Caco-2 (cell line): ENCODE measurements around the gene NUBP1. TPM values are rescaled to one million over a fixed set of nuclear protein-coding genes. Genes with fewer than 3 reads are reported as not detected.
A peak's percentile ranks its signal among the peaks of the same experiment; 100 is the strongest.
"Not testable (repeated sequence)": the region's sequence is repeated elsewhere in the genome, so short reads cannot be mapped to it uniquely, and the experiment has no call there.

Source experiments
- BruUV-seq: library from RNA; stranded (reverse); fragments of 400-500 nt; replicated peaks from 2 replicates; lab custom pipeline; 2021; lab: Mats Ljungman, UMichigan
- CTCF ChIA-PET: fragments of 300-600 bp; sonication (Branson Sonifier 250); formaldehyde crosslinking; loops from one replicate; lab custom pipeline; 2022; ENCODE audit warnings: antibody characterized with exemption; lab: Charles Lee
- POLR2A ChIA-PET: fragments of 300-600 bp; sonication (Branson Sonifier 250); formaldehyde crosslinking; loops from one replicate; lab custom pipeline; 2022; ENCODE audit warnings: antibody characterized with exemption; lab: Charles Lee
- DNase-seq, 2 experiments: peaks; one replicate each; pipeline versions ENCODE4 v3.0.0 to v3.0.0-alpha.2; 2020 to 2022
- H3K27me3 ChIP-seq: replicated peaks from 2 replicates; pipeline ENCODE4 v1.6.0; 2011; ENCODE audit warnings: low read length; ENCODE audit not compliant: control insufficient read depth, insufficient read depth
- H3K36me3 ChIP-seq: 2 replicates; pipeline ENCODE4 v1.5.1; 2011; ENCODE audit warnings: low read length; ENCODE audit not compliant: control insufficient read depth, insufficient read depth
- H3K4me1 ChIP-seq: fragments of 250-450 bp; sonication (Bioruptor Pico); 2 replicates; pipeline ENCODE4 v1.5.1; 2020; ENCODE audit warnings: mild to moderate bottlenecking
- H3K4me3 ChIP-seq: 2 replicates; pipeline ENCODE4 v1.5.1; 2011; ENCODE audit warnings: low read depth, mild to moderate bottlenecking, control low read depth, low read length
- H3K9me3 ChIP-seq: fragments of 250-450 bp; sonication (Bioruptor Pico); 2 replicates; pipeline ENCODE4 v1.5.1; 2020; ENCODE audit warnings: mild to moderate bottlenecking, moderate library complexity
- H3K27ac Mint-ChIP-seq: one replicate; pipeline ENCODE4 v1.8.0; 2022; ENCODE audit warnings: mixed read lengths; ENCODE audit not compliant: unreplicated experiment
- H3K27me3 Mint-ChIP-seq: one replicate; pipeline ENCODE4 v1.8.0; 2022; ENCODE audit warnings: mixed read lengths; ENCODE audit not compliant: insufficient read depth, unreplicated experiment
- H3K36me3 Mint-ChIP-seq: one replicate; pipeline ENCODE4 v1.8.0; 2022; ENCODE audit warnings: mild to moderate bottlenecking, mixed read lengths; ENCODE audit not compliant: insufficient read depth, unreplicated experiment
- H3K4me1 Mint-ChIP-seq: one replicate; pipeline ENCODE4 v1.8.0; 2022; ENCODE audit warnings: low read depth, mixed read lengths; ENCODE audit not compliant: unreplicated experiment
- H3K4me3 Mint-ChIP-seq: one replicate; pipeline ENCODE4 v1.8.0; 2022; ENCODE audit warnings: mild to moderate bottlenecking, moderate library complexity, mixed read lengths; ENCODE audit not compliant: unreplicated experiment
- H3K9me3 Mint-ChIP-seq: one replicate; pipeline ENCODE4 v1.8.0; 2022; ENCODE audit warnings: mixed read lengths; ENCODE audit not compliant: unreplicated experiment
- CTCF ChIP-seq, 2 experiments: fragments of 200-600 bp in 1 of 2; IDR thresholded peaks; 1 replicate in 1 of 2; 2 replicates in 1 of 2; pipeline versions ENCODE4 v1.5.1 to v1.8.0; 2011 to 2022; ENCODE audit warnings: antibody characterized with exemption in 1 of 2, control low read depth in 1 of 2, inconsistent platforms in 1 of 2, low read depth in 1 of 2, low read length in 1 of 2, mild to moderate bottlenecking in 1 of 2, moderate library complexity in 1 of 2; ENCODE audit not compliant: insufficient read depth in 1 of 2, severe bottlenecking in 1 of 2, unreplicated experiment in 1 of 2
- intact Hi-C: fragments of 100-400 bp; cut with micrococcal nuclease; formaldehyde crosslinking; loops from one replicate; pipeline ENCODE4 v1.10.0; 2022; ENCODE audit not compliant: unreplicated experiment
- total RNA-seq: library from RNA; stranded (reverse); gene quantifications from 2 replicates; pipeline ENCODE4 v1.2.3, GENCODE V29; 2022

NUBP1 gene
- total RNA-seq, 1 experiment from 2014 or later = 25.3 TPM

GRCh38 chr16:10780628-10781027, 37.0 kb downstream of the NUBP1 start:
- Mint-ChIP-seq H3K27ac (no peak overlapping the region), H3K4me3 (no peak overlapping the region), H3K36me3 (no peaks in the 10 kb centered on the region), H3K27me3 (no peaks in the 10 kb centered on the region), H3K4me1 (no peaks in the 10 kb centered on the region), H3K9me3 (no peaks in the 10 kb centered on the region)
- DNase-seq = no peak
- H3K9me3 ChIP-seq = no peaks in the 10 kb centered on the region
- no peak overlapping the region for H3K4me3 ChIP-seq
- TF ChIP-seq CTCF (IDR thresholded peaks at IDR 0.05; ENCODE audit: insufficient read depth in 1 of 2, low read depth in 1 of 2, low read length in 1 of 2, severe bottlenecking in 1 of 2, unreplicated experiment in 1 of 2) = no peak
- H3K27me3 ChIP-seq = no peaks in the 10 kb centered on the region
- no TSS peak for BruUV-seq
- H3K4me1 ChIP-seq = no peaks in the 10 kb centered on the region
- CTCF ChIA-PET = no interaction called here
- POLR2A ChIA-PET = no interaction called here
- intact Hi-C loops = no loop called here
- H3K36me3 ChIP-seq = no peaks in the 10 kb centered on the region

- Histone ChIP-seq H3K4me1 (no peaks in the 10 kb centered on the region), H3K36me3 (no peaks in the 10 kb centered on the region), H3K4me3 (no peak overlapping the region), H3K9me3 (no peaks in the 10 kb centered on the region), H3K27me3 (no peaks in the 10 kb centered on the region)
- CTCF ChIA-PET = interaction anchor here (0.8 kb wide), 1 partner anchor 389 kb away, joined by 3 read pairs; no protein-coding TSS in a partner anchor
- Mint-ChIP-seq H3K4me1 (no peaks in the 10 kb centered on the region), H3K27ac (no peak overlapping the region), H3K36me3 (no peaks in the 10 kb centered on the region), H3K9me3 (no peaks in the 10 kb centered on the region), H3K27me3 (no peaks in the 10 kb centered on the region), H3K4me3 (no peak overlapping the region)
- no peak for DNase-seq
- TF ChIP-seq CTCF (IDR thresholded peaks at IDR 0.05; ENCODE audit: insufficient read depth in 1 of 2, low read depth in 1 of 2, low read length in 1 of 2, severe bottlenecking in 1 of 2, unreplicated experiment in 1 of 2) = no peak
- POLR2A ChIA-PET = no interaction called here
- intact Hi-C loops = no loop called here
- no TSS peak for BruUV-seq
Observed at GRCh38 chr16:10782628-10783027, 39.0 kb downstream of the NUBP1 start.

- Mint-ChIP-seq H3K36me3 (no peaks in the 10 kb centered on the region), H3K27me3 (no peaks in the 10 kb centered on the region), H3K4me1 (peaks cover 7% of the 10 kb centered on the region), H3K4me3 (no peak overlapping the region), H3K27ac (no peak overlapping the region), H3K9me3 (peaks cover 6% of the 10 kb centered on the region)
- H3K36me3 ChIP-seq = no peaks in the 10 kb centered on the region
- no TSS peak for BruUV-seq
- ChIA-PET CTCF (no interaction called here), POLR2A (no interaction called here)
- intact Hi-C loops = no loop called here
- TF ChIP-seq CTCF (IDR thresholded peaks at IDR 0.05; ENCODE audit: insufficient read depth in 1 of 2, low read depth in 1 of 2, low read length in 1 of 2, severe bottlenecking in 1 of 2, unreplicated experiment in 1 of 2) = no peak
- no peaks in the 10 kb centered on the region for H3K9me3 ChIP-seq
- no peaks in the 10 kb centered on the region for H3K27me3 ChIP-seq
- DNase-seq = no peak
- 0 out of 2 replicates have a peak, but pooled peaks cover 8% of the 10 kb centered on the region for H3K4me1 ChIP-seq
- no peak overlapping the region for H3K4me3 ChIP-seq
Observed at GRCh38 chr16:10787304-10787703, 43.7 kb downstream of the NUBP1 start.

GRCh38 chr16:10788630-10789029, 45.0 kb downstream of the NUBP1 start:
- H3K27me3 ChIP-seq, H3K36me3 ChIP-seq, POLR2A ChIA-PET, H3K9me3 Mint-ChIP-seq, H3K4me1 ChIP-seq, intact Hi-C loops, H3K4me3 ChIP-seq, H3K27me3 Mint-ChIP-seq, H3K4me3 Mint-ChIP-seq, H3K36me3 Mint-ChIP-seq, H3K9me3 ChIP-seq, BruUV-seq, H3K27ac Mint-ChIP-seq, H3K4me1 Mint-ChIP-seq: not testable (repeated sequence)
- CTCF ChIA-PET = interaction anchor here (0.9 kb wide), 1 partner anchor 162 kb away, joined by 4 read pairs; no protein-coding TSS in a partner anchor
- DNase-seq = peak; percentile 37 to 38
